HepG2 (cell line): ENCODE measurements around the gene ARMH4. TPM values are rescaled to one million over a fixed set of nuclear protein-coding genes. Genes with fewer than 3 reads are reported as not detected.

Experiments
- ATAC-seq: fragments of 200-7000 bp; cut with Tn5 transposase; 3 replicates; pipeline ENCODE4 v1.9.1; 2020; ENCODE audit warnings: mild to moderate bottlenecking, moderate library complexity
- BruUV-seq: library from RNA; stranded (reverse); fragments of 400-500 nt; replicated peaks from 2 replicates; lab custom pipeline; 2021; lab: Mats Ljungman, UMichigan
- CTCF ChIA-PET: fragments of 300-600 bp; formaldehyde crosslinking; extraction: SDS; loops from one replicate; lab custom pipeline; 2021; ENCODE audit warnings: low total read pairs, inconsistent platforms, low intra/inter-chr PET ratio; lab: Yijun Ruan, JAX
- POLR2A ChIA-PET: fragments of 350-600 bp; sonication (Branson Sonifier 250); formaldehyde crosslinking; loops from one replicate; lab custom pipeline; 2020; ENCODE audit warnings: antibody characterized with exemption, inconsistent platforms; lab: Yijun Ruan, JAX
- DNase-seq: peaks from one replicate; pipeline ENCODE4 v3.0.0-alpha.2; 2015; ENCODE audit warnings: low spot score
- FAIRE-seq: peaks from 3 replicates; lab custom pipeline; 2011; peaks lifted over from hg19 to GRCh38; lab: Jason Lieb, UNC
- H2AFZ ChIP-seq: one replicate; pipeline ENCODE4 v1.6.1; 2011; ENCODE audit warnings: low read length, inconsistent platforms
- H3K27ac ChIP-seq: fragments of 300-600 bp; 3 replicates; pipeline ENCODE4 v1.8.0; 2011; ENCODE audit warnings: mixed run types, mild to moderate bottlenecking, mixed read lengths, low read length, inconsistent platforms; ENCODE audit not compliant: insufficient read depth; ENCODE audit errors: extremely low read length
- H3K27me3 ChIP-seq, 2 experiments: fragments of 200-600 bp in 1 of 2; 2 replicates in 1 of 2; 3 replicates in 1 of 2; pipeline versions ENCODE4 v1.6.0 to v1.8.0; 2011; ENCODE audit warnings: low read length in 2 of 2, mild to moderate bottlenecking in 2 of 2, moderate library complexity in 2 of 2, inconsistent platforms in 1 of 2; ENCODE audit not compliant: insufficient read depth in 2 of 2, control insufficient read depth in 1 of 2
- H3K36me3 ChIP-seq, 2 experiments: fragments of 200-600 bp in 1 of 2; replicated peaks in 1 of 2; 2 replicates in 1 of 2; 3 replicates in 1 of 2; pipeline versions ENCODE4 v1.5.1 to v1.8.0; 2011; ENCODE audit warnings: low read length in 2 of 2, inconsistent platforms in 1 of 2; ENCODE audit not compliant: insufficient read depth in 2 of 2, control insufficient read depth in 1 of 2
- H3K4me1 ChIP-seq: 2 replicates; pipeline ENCODE4 v1.5.1; 2012; ENCODE audit warnings: low read length, inconsistent platforms; ENCODE audit not compliant: insufficient read depth
- H3K4me2 ChIP-seq: 2 replicates; pipeline ENCODE4 v1.6.0; 2011; ENCODE audit warnings: low read depth, low read length, inconsistent platforms
- H3K4me3 ChIP-seq, 3 experiments: fragments of 200-600 bp in 1 of 3; sonication (generic), shearing (Covaris generic) in 1 of 3; replicated peaks in 1 of 3; 2 replicates each; pipeline ENCODE4 v1.5.1; 2011 to 2016; ENCODE audit warnings: low read length in 3 of 3, inconsistent platforms in 2 of 3, low read depth in 2 of 3, mild to moderate bottlenecking in 2 of 3, control low read depth in 1 of 3, mixed read lengths in 1 of 3; ENCODE audit not compliant: insufficient read depth in 1 of 3
- H3K79me2 ChIP-seq: one replicate; pipeline ENCODE4 v1.6.1; 2011; ENCODE audit warnings: low read length, inconsistent platforms; ENCODE audit not compliant: insufficient read depth
- H3K9ac ChIP-seq: 2 replicates; pipeline ENCODE4 v1.6.0; 2011; ENCODE audit warnings: mild to moderate bottlenecking, low read depth, low read length, inconsistent platforms; ENCODE audit not compliant: insufficient read depth
- H3K9me3 ChIP-seq: 2 replicates; pipeline ENCODE4 v1.5.1; 2012; ENCODE audit warnings: mild to moderate bottlenecking, low read length
- H4K20me1 ChIP-seq: 2 replicates; pipeline ENCODE4 v1.6.0; 2011; ENCODE audit warnings: inconsistent platforms, mild to moderate bottlenecking, low read length, moderate library complexity; ENCODE audit not compliant: insufficient read depth
- AKNA ChIP-seq: sonication (generic); formaldehyde crosslinking; IDR thresholded peaks from 2 replicates; pipeline ENCODE4 v1.4.0; 2020; ENCODE audit warnings: missing genetic modification reagents, borderline replicate concordance
- CEBPZ ChIP-seq: IDR thresholded peaks from 2 replicates; pipeline ENCODE4 v1.6.1; 2012; ENCODE audit warnings: low read length, improper control_type of control experiment
- GPN1 ChIP-seq: sonication (generic); formaldehyde crosslinking; IDR thresholded peaks from 2 replicates; pipeline ENCODE4 v1.5.1; 2020; ENCODE audit warnings: missing genetic modification reagents, borderline replicate concordance
- HNRNPUL1 ChIP-seq: fragments of 200-400 bp; formaldehyde crosslinking; IDR thresholded peaks from 2 replicates; pipeline ENCODE4 v1.6.1; 2017; ENCODE audit warnings: low read depth, mild to moderate bottlenecking, low read length, moderate library complexity
- JUN ChIP-seq: sonication (generic); formaldehyde crosslinking; IDR thresholded peaks from 2 replicates; pipeline ENCODE4 v1.4.0; 2020; ENCODE audit warnings: mild to moderate bottlenecking, missing genetic modification reagents
- KLF12 ChIP-seq: sonication (generic); formaldehyde crosslinking; IDR thresholded peaks from 2 replicates; pipeline ENCODE4 v1.4.0; 2020; ENCODE audit warnings: missing genetic modification reagents, borderline replicate concordance
- NCOA1 ChIP-seq: sonication (generic); formaldehyde crosslinking; IDR thresholded peaks from 2 replicates; pipeline ENCODE4 v1.9.0; 2021; ENCODE audit warnings: missing genetic modification reagents
- NR0B2 ChIP-seq: sonication (generic); formaldehyde crosslinking; IDR thresholded peaks from 2 replicates; pipeline ENCODE4 v1.4.0; 2020; ENCODE audit warnings: mild to moderate bottlenecking, missing genetic modification reagents
- RFX3 ChIP-seq: IDR thresholded peaks from 2 replicates; pipeline ENCODE4 v1.6.1; 2016; ENCODE audit warnings: missing biosample characterization, missing genetic modification reagents
- ZBTB46 ChIP-seq: sonication (generic); formaldehyde crosslinking; IDR thresholded peaks from 2 replicates; pipeline ENCODE4 v1.4.0; 2020; ENCODE audit warnings: mild to moderate bottlenecking, missing genetic modification reagents, borderline replicate concordance
- ZC3H4 ChIP-seq: sonication (generic); formaldehyde crosslinking; IDR thresholded peaks from 2 replicates; pipeline ENCODE4 v1.4.0; 2020; ENCODE audit warnings: missing genetic modification reagents, borderline replicate concordance
- ZNF468 ChIP-seq: sonication (generic); formaldehyde crosslinking; IDR thresholded peaks from 2 replicates; pipeline ENCODE4 v1.8.0; 2022; ENCODE audit warnings: mild to moderate bottlenecking, moderate library complexity, missing genetic modification reagents
- ZNF775 ChIP-seq: sonication (generic); formaldehyde crosslinking; IDR thresholded peaks from 2 replicates; pipeline ENCODE4 v1.4.0; 2020; ENCODE audit warnings: missing genetic modification reagents, mild to moderate bottlenecking, moderate library complexity, borderline replicate concordance
- ZNF788 ChIP-seq: sonication (generic); formaldehyde crosslinking; IDR thresholded peaks from 2 replicates; pipeline ENCODE4 v1.5.0; 2020; ENCODE audit warnings: mild to moderate bottlenecking, missing genetic modification reagents, borderline replicate concordance
- ZNF816 ChIP-seq: sonication (generic); formaldehyde crosslinking; IDR thresholded peaks from 2 replicates; pipeline ENCODE4 v1.8.0; 2022; ENCODE audit warnings: missing genetic modification reagents, mild to moderate bottlenecking, borderline replicate concordance
- WGBS: methylation state at CpG from one replicate; pipeline ENCODE4 v1.1.6; 2017; ENCODE audit warnings: low lambda C conversion rate; 5-methylcytosine and 5-hydroxymethylcytosine counted together
- in situ Hi-C: cut with HindIII; loops from 2 replicates; pipeline ENCODE4 v1.10.0; 2017; ENCODE audit warnings: low pct_unique_long_range_greater_than_20kb; ENCODE audit not compliant: extremely low pct_ligation_motif_present
- intact Hi-C: fragments of 100-400 bp; cut with micrococcal nuclease; formaldehyde crosslinking; loops from one replicate; pipeline ENCODE4 v1.10.0; 2022; ENCODE audit not compliant: unreplicated experiment
- polyA plus RNA-seq, 8 experiments: library from polyadenylated mRNA; depleted of rRNA in 3 of 8; stranded (reverse) in 7 of 8; unstranded in 1 of 8; fragments of >200 nt; fragmentation: Illumina TruSeq in 4 of 8; extraction: Trizol in 4 of 8; gene quantifications; 2 replicates each; pipeline versions ENCODE4 v1.2.1 to v1.2.3, GENCODE V29; 2011 to 2016; ENCODE audit warnings: low read depth in 4 of 8, missing spikeins in 1 of 8, mixed read lengths in 1 of 8; ENCODE audit not compliant: insufficient read depth in 1 of 8
- total RNA-seq, 5 experiments: library from RNA; depleted of rRNA; stranded (reverse); fragments of >200 nt; fragmentation: Illumina TruSeq; extraction: Trizol; gene quantifications; 2 replicates each; pipeline ENCODE4 v1.2.3, GENCODE V29; 2016; ENCODE audit warnings: low read depth in 1 of 5

ARMH4 gene
- total and polyA plus RNA-seq, 2 of the 13 experiments (the other 11 are each of a cell fraction or from before 2014, with no cell fraction given) = 0.02 to 0.18 TPM

- Histone ChIP-seq H3K4me3 (no peak overlapping the region), H3K27ac (no peak overlapping the region), H3K79me2 (no peaks in the 10 kb centered on the region), H3K4me1 (no peaks in the 10 kb centered on the region), H3K9ac (no peak overlapping the region), H3K27me3 (no peaks in the 10 kb centered on the region), H3K36me3 (no peaks in the 10 kb centered on the region), H2AFZ (no peak overlapping the region), H4K20me1 (no peaks in the 10 kb centered on the region), H3K9me3 (no peaks in the 10 kb centered on the region), H3K4me2 (no peak overlapping the region)
- DNase-seq = no peak
- POLR2A ChIA-PET = no interaction called here
- no peak for ATAC-seq
- no TSS peak for BruUV-seq
- no peak for TF ChIP-seq ZNF468 (CRISPR knock-in tag)
- no peak for TF ChIP-seq AKNA
- no peak for TF ChIP-seq GPN1
- no peak for TF ChIP-seq ZNF788 (CRISPR knock-in tag)
- TF ChIP-seq ZC3H4 (CRISPR knock-in tag) = no peak
- no peak for TF ChIP-seq NCOA1
- TF ChIP-seq NR0B2 (CRISPR knock-in tag) = no peak
- TF ChIP-seq ZNF775 (CRISPR knock-in tag) = no peak
- no peak for TF ChIP-seq JUN (CRISPR knock-in tag)
- TF ChIP-seq ZBTB46 = no peak
- no peak for TF ChIP-seq ZNF816 (CRISPR knock-in tag)
- TF ChIP-seq HNRNPUL1 = no peak
- TF ChIP-seq KLF12 (CRISPR knock-in tag) = no peak
- TF ChIP-seq RFX3 = no peak
- TF ChIP-seq CEBPZ = no peak
- in situ Hi-C loops (no loop called here), intact Hi-C loops (no loop called here)
- CTCF ChIA-PET = no interaction called here
- FAIRE-seq = no peak
- 54% methylated on average over 2 of the region's 2 CpGs for WGBS
Measured at GRCh38 chr14:57999471-57999870, 152.5 kb downstream of the ARMH4 start.
